ENCODE measurements around the gene SGPL1. TPM values are rescaled to one million over a fixed set of nuclear protein-coding genes. Genes with fewer than 3 reads are reported as not detected.
A peak's percentile ranks its signal among the peaks of the same experiment; 100 is the strongest.
"Not testable (repeated sequence)": the region's sequence is repeated elsewhere in the genome, so short reads cannot be mapped to it uniquely, and the experiment has no call there.

SGPL1 gene
- total RNA-seq = 10 to 100 TPM; 27.4 to 40.5 TPM

GRCh38 chr10:70815504-70816219 is at the start of gene SGPL1:
SGPL1 (plus strand) TSS chr10:70815948; CDS start chr10:70816854, 906 bp downstream.
- peak; percentile 90 for DNase-seq (ENCODE audit: low spot score)
- peak; percentile 97 for ATAC-seq
- peak within 1 kb of the TSS; percentile 53 to 64 for H3K27ac Mint-ChIP-seq
- no peaks in the 10 kb centered on the region for H3K9me3 Mint-ChIP-seq
- H3K36me3 Mint-ChIP-seq = peaks cover 4% of the 10 kb centered on the region
- no peaks in the 10 kb centered on the region for H3K27me3 Mint-ChIP-seq
- H3K4me1 Mint-ChIP-seq (ENCODE audit: low read depth in 2 of 2) = peaks cover 17 to 25% of the 10 kb centered on the region in 2 donors
- H3K4me3 Mint-ChIP-seq = peak within 1 kb of the TSS; percentile 89

- H3K36me3 Mint-ChIP-seq; H3K27ac Mint-ChIP-seq; ATAC-seq; H3K4me1 Mint-ChIP-seq (ENCODE audit: low read depth in 2 of 2); H3K27me3 Mint-ChIP-seq; H3K4me3 Mint-ChIP-seq; H3K9me3 Mint-ChIP-seq: not testable (repeated sequence)
- DNase-seq (ENCODE audit: low spot score) = peak; percentile 12
Observed at GRCh38 chr10:70768026-70768685, 47.6 kb upstream of the SGPL1 start.

DNA sequence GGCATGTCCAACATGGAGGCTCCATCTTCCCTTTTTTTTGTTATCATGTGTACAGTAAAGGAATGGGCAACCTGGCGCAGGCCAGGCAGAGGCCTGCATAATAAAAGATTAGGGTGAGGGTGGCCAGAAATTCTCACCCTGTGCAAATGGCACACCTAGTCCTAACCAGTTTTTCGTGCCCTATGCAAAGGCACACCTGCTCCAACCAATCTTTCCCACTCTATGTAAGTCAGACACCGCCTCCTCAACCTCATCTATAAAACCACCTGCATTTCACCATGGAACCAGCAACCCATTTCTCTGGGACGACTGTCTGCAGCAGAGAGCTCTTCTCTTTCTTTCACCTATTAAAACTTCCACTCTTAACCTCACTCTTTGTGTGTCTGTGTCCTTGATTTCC is 46.6 kb upstream of the SGPL1 start:
- no peak overlapping the region for H3K27ac Mint-ChIP-seq
- no peaks in the 10 kb centered on the region for H3K27me3 Mint-ChIP-seq
- H3K36me3 Mint-ChIP-seq = peaks cover 6% of the 10 kb centered on the region
- no peak for DNase-seq (ENCODE audit: low spot score)
- H3K4me3 Mint-ChIP-seq = no peak overlapping the region
- no peaks in the 10 kb centered on the region for H3K9me3 Mint-ChIP-seq
- no peaks in the 10 kb centered on the region for H3K4me1 Mint-ChIP-seq (ENCODE audit: low read depth in 2 of 2)
- ATAC-seq = no peak

- Mint-ChIP-seq H3K4me3 (no peak overlapping the region), H3K27me3 (no peaks in the 10 kb centered on the region), H3K27ac (no peak overlapping the region), H3K4me1 (ENCODE audit: low read depth in 2 of 2) (no peaks in the 10 kb centered on the region), H3K9me3 (no peaks in the 10 kb centered on the region), H3K36me3 (peaks cover 4% of the 10 kb centered on the region)
- ATAC-seq (no peak), DNase-seq (ENCODE audit: low spot score) (no peak)
Observed at GRCh38 chr10:70770001-70770400, 45.7 kb upstream of the SGPL1 start.

DNA sequence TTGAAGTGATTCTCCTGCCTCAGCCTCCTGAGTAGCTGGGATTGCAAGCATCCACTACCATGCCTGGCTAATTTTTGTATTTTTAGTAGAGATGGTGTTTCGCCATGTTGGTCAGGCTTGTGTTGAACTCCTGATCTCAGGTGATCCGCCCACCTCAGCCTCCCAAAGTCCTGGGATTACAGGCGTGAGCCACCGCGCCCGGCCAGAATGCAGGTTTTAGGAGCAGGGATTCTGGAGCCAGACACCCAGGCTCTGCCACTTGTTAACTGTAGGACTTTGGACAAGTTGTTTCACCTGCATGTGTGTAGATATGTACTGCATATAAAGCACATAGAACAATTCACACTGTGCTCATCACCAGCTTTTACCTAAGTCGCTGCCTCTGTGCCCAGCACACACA is 45.2 kb upstream of the SGPL1 start:
- H3K27ac Mint-ChIP-seq; DNase-seq (ENCODE audit: low spot score); H3K36me3 Mint-ChIP-seq; H3K27me3 Mint-ChIP-seq; H3K9me3 Mint-ChIP-seq; H3K4me1 Mint-ChIP-seq (ENCODE audit: low read depth in 2 of 2); ATAC-seq; H3K4me3 Mint-ChIP-seq: not testable (repeated sequence)

DNA sequence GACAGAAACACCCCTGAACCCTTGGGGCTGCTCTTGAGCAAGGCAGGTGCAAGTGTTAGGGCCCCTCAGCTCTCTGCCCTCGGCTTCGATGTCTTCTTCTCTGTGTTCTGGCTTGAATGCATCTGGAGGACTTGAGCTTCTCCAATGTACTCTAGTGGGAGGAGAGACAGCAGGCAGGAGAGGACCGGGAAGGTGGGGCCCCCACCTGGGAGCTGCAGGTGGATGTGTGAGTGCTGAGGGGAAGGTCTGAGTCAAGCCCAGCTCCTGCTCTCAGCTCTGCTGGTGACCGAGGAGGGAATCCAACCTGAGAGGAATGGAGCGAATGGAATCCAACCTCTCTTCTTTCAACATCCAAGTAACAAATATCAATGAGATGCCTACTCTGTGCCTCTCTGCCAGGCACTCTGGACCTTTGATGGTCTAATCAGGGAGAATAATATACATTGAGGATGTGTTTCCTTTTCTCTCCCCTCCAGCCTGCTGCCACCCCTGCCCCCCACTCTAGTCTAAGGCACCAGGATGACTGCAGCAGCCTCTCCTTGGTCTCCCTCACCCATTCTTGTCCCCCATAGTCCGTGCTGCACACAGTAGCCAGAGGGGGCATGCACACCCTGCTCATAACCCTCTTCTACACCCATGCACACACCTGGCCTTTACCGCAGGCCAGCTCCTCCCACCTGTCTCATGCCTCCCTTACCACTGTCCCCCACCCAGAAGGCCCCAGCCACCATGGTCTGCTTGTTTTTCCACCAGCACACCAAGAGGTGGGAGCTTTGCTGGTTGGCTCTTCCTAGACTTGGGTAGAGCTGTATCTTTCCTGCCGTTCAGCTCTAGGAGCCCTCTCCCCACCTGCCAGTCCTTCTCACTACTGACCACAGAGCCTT is 44.2 kb upstream of the SGPL1 start:
- H3K4me1 Mint-ChIP-seq (ENCODE audit: low read depth in 2 of 2) = no peaks in the 10 kb centered on the region
- peak; percentile 51 for DNase-seq (ENCODE audit: low spot score)
- H3K4me3 Mint-ChIP-seq = no peak overlapping the region
- H3K9me3 Mint-ChIP-seq = no peaks in the 10 kb centered on the region
- H3K36me3 Mint-ChIP-seq = no peaks in the 10 kb centered on the region
- ATAC-seq = peak in 1 of 2 donors; percentile 32
- no peaks in the 10 kb centered on the region for H3K27me3 Mint-ChIP-seq
- peak overlapping the region in 1 of 2 donors; percentile 16 for H3K27ac Mint-ChIP-seq

GRCh38 chr10:70772627-70773026 is 43.1 kb upstream of the SGPL1 start:
- no peaks in the 10 kb centered on the region for H3K4me1 Mint-ChIP-seq (ENCODE audit: low read depth in 2 of 2)
- DNase-seq (ENCODE audit: low spot score) = no peak
- H3K27ac Mint-ChIP-seq = no peak overlapping the region
- no peaks in the 10 kb centered on the region for H3K9me3 Mint-ChIP-seq
- no peaks in the 10 kb centered on the region for H3K27me3 Mint-ChIP-seq
- H3K4me3 Mint-ChIP-seq = no peak overlapping the region
- ATAC-seq = no peak
- H3K36me3 Mint-ChIP-seq = no peaks in the 10 kb centered on the region

DNA sequence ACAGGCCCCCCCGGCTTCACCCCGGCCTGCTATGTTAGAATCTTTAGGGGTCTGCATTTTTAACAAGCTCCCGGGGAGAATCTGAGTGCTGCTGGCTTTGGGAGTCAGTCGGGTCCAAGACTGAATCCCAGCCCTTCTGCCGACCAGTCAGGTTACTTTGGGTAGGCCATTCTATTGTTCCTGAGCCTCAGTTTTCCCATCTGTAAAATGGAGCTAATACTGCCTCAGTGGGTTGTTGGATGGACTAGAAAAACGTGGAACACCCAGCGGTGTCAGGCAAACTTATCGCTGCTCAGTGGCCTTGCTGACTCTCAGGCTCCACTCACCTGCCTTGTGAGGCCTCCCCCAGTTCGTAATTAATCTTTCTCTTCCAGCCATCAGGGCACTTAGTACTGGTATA is 42.3 kb upstream of the SGPL1 start:
- no peaks in the 10 kb centered on the region for H3K4me1 Mint-ChIP-seq (ENCODE audit: low read depth in 2 of 2)
- no peak overlapping the region for H3K27ac Mint-ChIP-seq
- H3K36me3 Mint-ChIP-seq = no peaks in the 10 kb centered on the region
- H3K27me3 Mint-ChIP-seq = no peaks in the 10 kb centered on the region
- ATAC-seq (no peak), DNase-seq (ENCODE audit: low spot score) (peak; percentile 18)
- H3K9me3 Mint-ChIP-seq = no peaks in the 10 kb centered on the region
- H3K4me3 Mint-ChIP-seq = no peak overlapping the region

DNA sequence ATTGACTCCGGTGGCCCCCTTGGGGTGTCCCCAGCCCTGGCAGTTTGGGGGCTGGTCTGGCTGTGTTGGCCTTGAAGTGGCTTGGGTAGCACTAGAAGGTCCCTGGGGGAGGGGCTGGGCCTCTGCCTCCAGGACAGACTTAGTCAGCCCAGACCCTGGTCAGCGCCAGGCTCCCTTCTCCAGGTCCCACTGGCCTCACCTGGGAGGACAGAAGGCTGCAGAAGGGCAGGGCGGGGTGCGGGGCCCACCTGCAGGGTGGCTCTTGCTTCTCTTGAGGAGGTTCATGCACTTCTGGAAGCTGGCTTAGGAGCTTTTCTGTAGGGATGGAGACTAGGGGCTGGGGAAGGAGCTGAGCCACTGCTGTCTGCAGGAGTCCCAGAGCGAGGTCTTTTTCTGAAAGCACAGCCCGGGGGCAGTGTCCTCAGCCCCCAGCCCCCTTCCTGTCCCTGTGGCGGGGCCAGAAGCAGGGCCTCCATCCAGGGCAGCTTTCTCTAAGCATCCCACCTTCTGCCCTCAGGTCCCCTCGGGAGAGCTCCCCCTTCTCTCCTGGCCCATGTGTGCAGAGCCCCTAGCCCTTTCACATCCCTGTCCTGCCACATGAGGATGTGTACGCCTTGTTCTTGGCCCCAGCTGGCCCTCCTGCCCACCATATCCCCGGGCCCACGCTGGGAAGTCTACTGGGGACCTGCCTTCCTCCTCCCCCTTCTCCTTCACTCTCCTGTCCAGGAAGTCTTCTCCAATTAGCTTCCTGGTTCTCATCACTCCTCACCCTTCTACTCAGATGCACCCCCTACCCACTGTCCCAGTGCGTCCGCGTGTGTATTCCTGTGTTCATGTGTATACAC is 41.6 kb upstream of the SGPL1 start:
- Mint-ChIP-seq H3K27ac (no peak overlapping the region), H3K27me3 (no peaks in the 10 kb centered on the region), H3K9me3 (no peaks in the 10 kb centered on the region), H3K36me3 (no peaks in the 10 kb centered on the region), H3K4me1 (ENCODE audit: low read depth in 2 of 2) (no peaks in the 10 kb centered on the region), H3K4me3 (no peak overlapping the region)
- peak; percentile 40 for DNase-seq (ENCODE audit: low spot score)
- ATAC-seq = peak in 1 of 2 donors; percentile 17

- H3K27me3 Mint-ChIP-seq = no peaks in the 10 kb centered on the region
- H3K9me3 Mint-ChIP-seq = no peaks in the 10 kb centered on the region
- DNase-seq (ENCODE audit: low spot score) = peak; percentile 41
- H3K27ac Mint-ChIP-seq = no peak overlapping the region
- no peak for ATAC-seq
- H3K4me3 Mint-ChIP-seq = no peak overlapping the region
- no peaks in the 10 kb centered on the region for H3K36me3 Mint-ChIP-seq
- H3K4me1 Mint-ChIP-seq (ENCODE audit: low read depth in 2 of 2) = no peaks in the 10 kb centered on the region
Observed at GRCh38 chr10:70774810-70775678, 40.7 kb upstream of the SGPL1 start.

- H3K4me3 Mint-ChIP-seq = no peak overlapping the region
- peak in 1 of 2 donors; percentile 13 for ATAC-seq
- H3K27me3 Mint-ChIP-seq = no peaks in the 10 kb centered on the region
- H3K36me3 Mint-ChIP-seq = no peaks in the 10 kb centered on the region
- peaks cover 0 to 4% of the 10 kb centered on the region in 2 donors for H3K4me1 Mint-ChIP-seq (ENCODE audit: low read depth in 2 of 2)
- no peak overlapping the region for H3K27ac Mint-ChIP-seq
- DNase-seq (ENCODE audit: low spot score) = peak; percentile 39
- no peaks in the 10 kb centered on the region for H3K9me3 Mint-ChIP-seq
Observed at GRCh38 chr10:70775679-70776454, 39.9 kb upstream of the SGPL1 start.

DNA sequence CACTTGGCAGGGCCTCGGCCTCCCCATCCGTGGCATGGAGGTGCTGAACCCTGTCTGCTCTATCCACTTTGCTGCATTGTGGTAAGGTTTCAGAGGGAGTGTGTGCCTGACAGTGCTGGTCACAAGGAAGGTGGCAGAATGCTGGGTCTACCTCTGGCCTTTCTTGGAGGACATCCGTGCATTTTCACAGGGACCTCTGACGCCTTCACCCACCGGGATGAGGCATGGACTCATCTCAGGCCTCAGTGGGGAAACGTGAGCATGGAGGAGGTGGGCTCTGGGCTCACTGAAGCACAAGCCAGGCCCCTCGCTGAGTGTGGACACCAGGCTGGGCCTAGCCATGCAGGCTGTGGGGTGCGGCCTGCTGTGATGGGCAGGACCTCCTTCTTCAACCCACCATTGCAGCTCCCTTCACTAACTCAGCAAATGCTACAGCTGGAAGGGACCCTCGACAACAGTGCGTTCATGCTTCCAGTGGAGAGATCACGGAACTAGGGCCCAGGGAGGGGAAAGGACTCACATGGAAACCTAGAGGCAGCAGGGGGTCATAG is 39.2 kb upstream of the SGPL1 start:
- DNase-seq (ENCODE audit: low spot score) (peak; percentile 34), ATAC-seq (no peak)
- no peaks in the 10 kb centered on the region for H3K36me3 Mint-ChIP-seq
- H3K27ac Mint-ChIP-seq = no peak overlapping the region
- no peaks in the 10 kb centered on the region for H3K9me3 Mint-ChIP-seq
- peaks cover 0 to 8% of the 10 kb centered on the region in 2 donors for H3K4me1 Mint-ChIP-seq (ENCODE audit: low read depth in 2 of 2)
- H3K27me3 Mint-ChIP-seq = no peaks in the 10 kb centered on the region
- no peak overlapping the region for H3K4me3 Mint-ChIP-seq

Measured in natural killer cell treated with Interleukin-12 subunit alpha and Interleukin-12 subunit beta and Interleukin-15 and Interleukin-18, amount 100 ng/mL, for 72 hours (primary cell).